ENCODE data around the gene LIN9.

LIN9 gene

GRCh38 chr1:226335661-226336060 lies 26.7 kb upstream of the LIN9 start:
- DNase-seq (ENCODE audit: low read depth in 2 of 2): peak in 1 of 2 donors; percentile 36
- H3K4me3 ChIP-seq (replicated peaks in 1 of 2; ENCODE audit: low read depth in 2 of 2, low read length in 2 of 2): no peak overlapping the region
- no peak for TF ChIP-seq CTCF (IDR thresholded peaks at IDR 0.05; ENCODE audit: low read depth, low read length)

- no peak for TF ChIP-seq CTCF (IDR thresholded peaks at IDR 0.05; ENCODE audit: low read depth, low read length)
- no peak for DNase-seq (ENCODE audit: low read depth in 2 of 2)
- H3K4me3 ChIP-seq (replicated peaks in 1 of 2; ENCODE audit: low read depth in 2 of 2, low read length in 2 of 2): no peak overlapping the region
Measured at GRCh38 chr1:226332947-226333346, 24.0 kb upstream of the LIN9 start.

- no peak for DNase-seq (ENCODE audit: low read depth in 2 of 2)
- no peak overlapping the region for H3K4me3 ChIP-seq (replicated peaks in 1 of 2; ENCODE audit: low read depth in 2 of 2, low read length in 2 of 2)
- TF ChIP-seq CTCF (IDR thresholded peaks at IDR 0.05; ENCODE audit: low read depth, low read length): no peak
Measured at GRCh38 chr1:226329237-226329636, 20.3 kb upstream of the LIN9 start.

- no peak overlapping the region for H3K4me3 ChIP-seq (replicated peaks in 1 of 2; ENCODE audit: low read depth in 2 of 2, low read length in 2 of 2)
- TF ChIP-seq CTCF (IDR thresholded peaks at IDR 0.05; ENCODE audit: low read depth, low read length): no peak
- no peak for DNase-seq (ENCODE audit: low read depth in 2 of 2)
Measured at GRCh38 chr1:226327761-226328162, 18.8 kb upstream of the LIN9 start.

- no peak for TF ChIP-seq CTCF (IDR thresholded peaks at IDR 0.05; ENCODE audit: low read depth, low read length)
- peak; percentile 16 to 43 for DNase-seq (ENCODE audit: low read depth in 2 of 2)
- no peak overlapping the region for H3K4me3 ChIP-seq (replicated peaks in 1 of 2; ENCODE audit: low read depth in 2 of 2, low read length in 2 of 2)
Measured at GRCh38 chr1:226325178-226325577, 16.2 kb upstream of the LIN9 start.

DNA sequence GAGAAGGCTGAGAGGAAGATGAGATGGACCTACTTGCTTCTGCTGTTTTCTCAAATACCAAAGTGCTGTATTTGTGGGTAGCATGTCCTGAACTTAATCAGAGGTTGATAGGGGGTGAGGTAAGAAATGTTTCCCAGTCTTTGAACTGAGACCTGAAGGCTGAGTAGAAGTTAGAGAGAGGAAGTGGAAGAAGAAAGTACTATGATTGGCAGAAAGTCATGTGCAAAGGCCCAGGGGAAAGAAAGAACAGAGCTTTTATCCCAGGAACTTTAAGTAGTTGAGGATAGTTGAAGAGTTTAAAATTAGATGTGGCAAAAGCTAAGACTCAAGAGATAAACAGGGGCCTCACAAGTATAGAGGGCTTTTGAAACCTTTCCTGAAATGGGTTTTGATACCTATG lies 15.5 kb upstream of the LIN9 start:
- TF ChIP-seq CTCF (IDR thresholded peaks at IDR 0.05; ENCODE audit: low read depth, low read length): no peak
- DNase-seq (ENCODE audit: low read depth in 2 of 2): no peak
- H3K4me3 ChIP-seq (replicated peaks in 1 of 2; ENCODE audit: low read depth in 2 of 2, low read length in 2 of 2): no peak overlapping the region

GRCh38 chr1:226322986-226323385 lies 14.0 kb upstream of the LIN9 start:
- no peak for TF ChIP-seq CTCF (IDR thresholded peaks at IDR 0.05; ENCODE audit: low read depth, low read length)
- no peak for DNase-seq (ENCODE audit: low read depth in 2 of 2)
- H3K4me3 ChIP-seq (replicated peaks in 1 of 2; ENCODE audit: low read depth in 2 of 2, low read length in 2 of 2): no peak overlapping the region

Measured in cardiac fibroblast (primary cell).